K562 (cell line): ENCODE results near the gene SYNE1. TPM values are rescaled to one million over a fixed set of nuclear protein-coding genes. Genes with fewer than 3 reads are reported as not detected.

Source experiments
- ATAC-seq: fragments of 200-7000 bp; cut with Tn5 transposase; 3 replicates; pipeline ENCODE4 v1.9.1; 2020; ENCODE audit warnings: moderate library complexity
- BruUV-seq: library from RNA; stranded (reverse); fragments of 400-500 nt; replicated peaks from 2 replicates; lab custom pipeline; 2021; lab: Mats Ljungman, UMichigan
- CTCF ChIA-PET: fragments of 300-600 bp; formaldehyde crosslinking; extraction: SDS; loops from one replicate; lab custom pipeline; 2021; ENCODE audit warnings: low intra/inter-chr PET ratio; lab: Yijun Ruan, JAX
- POLR2A ChIA-PET: fragments of 300-600, 350-650 bp; sonication (Branson Sonifier 250); formaldehyde crosslinking; extraction: SDS; loops from one replicate; lab custom pipeline; 2021; ENCODE audit warnings: antibody characterized with exemption, inconsistent platforms; lab: Yijun Ruan, JAX
- DNase-seq, 4 experiments: peaks; one replicate each; pipeline versions ENCODE4 v3.0.0 to v3.0.0-alpha.2; 2011 to 2018; ENCODE audit warnings: low spot score in 3 of 4, mixed read lengths in 3 of 4; ENCODE audit errors: extremely low read depth in 1 of 4
- FAIRE-seq: peaks from 2 replicates; lab custom pipeline; 2011; peaks lifted over from hg19 to GRCh38; lab: Jason Lieb, UNC
- H2AFZ ChIP-seq: 2 replicates; pipeline ENCODE4 v1.6.0; 2011; ENCODE audit warnings: low read depth, low read length, control low read depth, inconsistent platforms
- H3K27ac ChIP-seq: fragments of 200-600 bp; 3 replicates; pipeline ENCODE4 v1.8.0; 2011; ENCODE audit warnings: low read depth, mild to moderate bottlenecking, control low read depth, inconsistent platforms, low read length, moderate library complexity, mixed read lengths; ENCODE audit errors: extremely low read depth
- H3K27me3 ChIP-seq, 2 experiments: fragments of 300-600 bp in 1 of 2; 2 replicates in 1 of 2; 3 replicates in 1 of 2; pipeline versions ENCODE4 v1.6.0 to v1.8.0; 2011; ENCODE audit warnings: inconsistent platforms in 2 of 2, low read length in 2 of 2, mild to moderate bottlenecking in 1 of 2, mixed read lengths in 1 of 2, moderate library complexity in 1 of 2; ENCODE audit not compliant: control insufficient read depth in 2 of 2, insufficient read depth in 2 of 2
- H3K36me3 ChIP-seq: fragments of 300-600 bp; 3 replicates; pipeline ENCODE4 v1.8.0; 2011; ENCODE audit warnings: mild to moderate bottlenecking, low read length, inconsistent platforms; ENCODE audit not compliant: control insufficient read depth, insufficient read depth
- H3K4me1 ChIP-seq, 2 experiments: fragments of 200-600 bp in 1 of 2; replicated peaks in 1 of 2; 2 replicates in 1 of 2; 3 replicates in 1 of 2; pipeline versions ENCODE4 v1.5.1 to v1.8.0; 2011; ENCODE audit warnings: inconsistent platforms in 2 of 2, low read length in 2 of 2, mild to moderate bottlenecking in 1 of 2, mixed read lengths in 1 of 2, moderate library complexity in 1 of 2; ENCODE audit not compliant: control insufficient read depth in 2 of 2, insufficient read depth in 2 of 2
- H3K4me2 ChIP-seq: 2 replicates; pipeline ENCODE4 v1.6.1; 2011; ENCODE audit warnings: low read length, control low read depth, inconsistent platforms, mixed read lengths; ENCODE audit not compliant: insufficient read depth
- H3K4me3 ChIP-seq: fragments of 200-600 bp; sonication (generic), shearing (Covaris generic); 2 replicates; pipeline ENCODE4 v1.5.1; 2016; ENCODE audit warnings: control low read depth, inconsistent platforms
- H3K79me2 ChIP-seq: fragments of 200-600 bp; 3 replicates; pipeline ENCODE4 v1.8.0; 2011; ENCODE audit warnings: low read length, inconsistent platforms; ENCODE audit not compliant: control insufficient read depth, insufficient read depth
- H3K9ac ChIP-seq, 2 experiments: 2 replicates each; pipeline versions ENCODE4 v1.6.0 to v1.6.1; 2011; ENCODE audit warnings: low read depth in 2 of 2, low read length in 2 of 2, control low read depth in 1 of 2, inconsistent platforms in 1 of 2, mild to moderate bottlenecking in 1 of 2, mixed read lengths in 1 of 2; ENCODE audit not compliant: insufficient read depth in 1 of 2
- H3K9me1 ChIP-seq: one replicate; pipeline ENCODE4 v1.6.0; 2011; ENCODE audit warnings: inconsistent platforms, mild to moderate bottlenecking, low read length, moderate library complexity; ENCODE audit not compliant: control insufficient read depth, insufficient read depth
- H3K9me3 ChIP-seq: replicated peaks from 2 replicates; pipeline ENCODE4 v1.5.1; 2011; ENCODE audit warnings: low read depth, low read length, inconsistent platforms; ENCODE audit not compliant: control insufficient read depth, insufficient read depth
- H4K20me1 ChIP-seq: replicated peaks from 2 replicates; pipeline ENCODE4 v1.6.1; 2011; ENCODE audit warnings: low read length, inconsistent platforms, mixed read lengths; ENCODE audit not compliant: control insufficient read depth, insufficient read depth
- CBFA2T3 ChIP-seq: fragments of 450-650 bp; IDR thresholded peaks from 2 replicates; pipeline ENCODE4 v1.6.1; 2017
- CBX1 ChIP-seq: sonication (generic); IDR thresholded peaks from 2 replicates; pipeline ENCODE4 v1.6.1; 2016; ENCODE audit warnings: antibody characterized with exemption, low read depth, mild to moderate bottlenecking
- DEAF1 ChIP-seq: fragments of 450-650 bp; formaldehyde crosslinking; IDR thresholded peaks from 2 replicates; pipeline ENCODE4 v1.4.0; 2020; ENCODE audit warnings: mild to moderate bottlenecking, moderate library complexity
- HMBOX1 ChIP-seq: sonication (generic); IDR thresholded peaks from 2 replicates; pipeline ENCODE4 v1.6.1; 2016
- ILK ChIP-seq: fragments of 450-650 bp; IDR thresholded peaks from 2 replicates; pipeline ENCODE4 v1.6.1; 2016; ENCODE audit warnings: missing genetic modification characterization, low read depth, mild to moderate bottlenecking, missing compliant biosample characterization, moderate library complexity, borderline replicate concordance
- KAT2B ChIP-seq: IDR thresholded peaks from one replicate; pipeline ENCODE4 v1.6.1; 2012; ENCODE audit warnings: low read depth, mild to moderate bottlenecking, control low read depth, inconsistent platforms, low read length, moderate library complexity
- MAFG ChIP-seq: fragments of 450-650 bp; conservative IDR thresholded peaks from 2 replicates; pipeline ENCODE4 v1.6.1; 2016; ENCODE audit warnings: missing genetic modification characterization, missing compliant biosample characterization
- MCM2 ChIP-seq: fragments of 450-650 bp; IDR thresholded peaks from 2 replicates; pipeline ENCODE4 v1.6.1; 2017; ENCODE audit warnings: low read depth, mild to moderate bottlenecking
- PHF20 ChIP-seq: fragments of 450-650 bp; IDR thresholded peaks from 2 replicates; pipeline ENCODE4 v1.6.1; 2018; ENCODE audit not compliant: partially characterized antibody
- PRMT5 ChIP-seq: sonication (generic); formaldehyde crosslinking; IDR thresholded peaks from 2 replicates; pipeline ENCODE4 v1.5.0; 2020; ENCODE audit warnings: missing genetic modification reagents
- PTRF ChIP-seq: fragments of 450-650 bp; IDR thresholded peaks from 2 replicates; pipeline ENCODE4 v1.6.1; 2016; ENCODE audit warnings: mild to moderate bottlenecking, missing genetic modification characterization, missing compliant biosample characterization
- RNF219 ChIP-seq: fragments of 250-450 bp; sonication (Bioruptor Pico); IDR thresholded peaks from 2 replicates; pipeline ENCODE4 v1.5.0; 2022; ENCODE audit warnings: mild to moderate bottlenecking
- SMAD3 ChIP-seq: fragments of 450-650 bp; formaldehyde crosslinking; conservative IDR thresholded peaks from 2 replicates; pipeline ENCODE4 v1.4.0; 2020; ENCODE audit warnings: mild to moderate bottlenecking
- THAP7 ChIP-seq: fragments of 250-450 bp; sonication (Bioruptor Pico); IDR thresholded peaks from 2 replicates; pipeline ENCODE4 v1.5.0; 2021
- ZBTB34 ChIP-seq: fragments of 250-450 bp; sonication (Bioruptor Pico); IDR thresholded peaks from 2 replicates; pipeline ENCODE4 v1.8.0; 2021; ENCODE audit warnings: mild to moderate bottlenecking, moderate library complexity
- ZC3H8 ChIP-seq: fragments of 450-650 bp; IDR thresholded peaks from 2 replicates; pipeline ENCODE4 v1.6.1; 2017
- ZNF668 ChIP-seq: fragments of 250-450 bp; sonication (Bioruptor Pico); IDR thresholded peaks from 2 replicates; pipeline ENCODE4 v1.8.0; 2022; ENCODE audit warnings: mild to moderate bottlenecking, inconsistent platforms
- ZNF696 ChIP-seq: fragments of 250-450 bp; sonication (Bioruptor Pico); conservative IDR thresholded peaks from 2 replicates; pipeline ENCODE4 v1.4.0; 2020; ENCODE audit warnings: mild to moderate bottlenecking, moderate library complexity
- WGBS: fragments of 100-300 bp; shearing (Covaris generic); methylation state at CpG from one replicate; pipeline ENCODE4 v1.1.6; 2016; ENCODE audit warnings: low coverage, mixed read lengths; ENCODE audit not compliant: insufficient coverage; ENCODE audit errors: missing lambda C conversion rate; 5-methylcytosine and 5-hydroxymethylcytosine counted together
- in situ Hi-C: fragments of 300-500 bp; cut with MboI; formaldehyde crosslinking; loops from 4 replicates; pipeline ENCODE4 v1.15.0; 2018; ENCODE audit warnings: inconsistent platforms, mixed read lengths
- intact Hi-C: fragments of 100-400 bp; cut with micrococcal nuclease; formaldehyde crosslinking; loops from 2 replicates; pipeline ENCODE4 v1.14.2; 2022
- polyA plus RNA-seq, 8 experiments: library from polyadenylated mRNA; depleted of rRNA in 4 of 8; stranded (reverse) in 5 of 8; unstranded in 3 of 8; fragments of >200 nt; fragmentation: Nextera tagmentation in 2 of 8; fragmentation: Illumina TruSeq in 1 of 8; extraction: Ambion mirVana in 2 of 8; extraction: Trizol in 1 of 8; gene quantifications; 2 replicates each; pipeline versions ENCODE4 v1.2.1 to v1.2.3, GENCODE V29; 2011 to 2014; ENCODE audit warnings: inconsistent platforms in 1 of 8, missing spikeins in 1 of 8
- total RNA-seq, 7 experiments: library from RNA; depleted of rRNA in 6 of 7; stranded (reverse); fragments of >200 nt in 6 of 7; fragmentation: Illumina TruSeq in 2 of 7; extraction: Trizol in 2 of 7; gene quantifications; 2 replicates each; pipeline versions ENCODE4 v1.2.1 to v1.2.3, GENCODE V29; 2011 to 2021; ENCODE audit warnings: low replicate concordance in 1 of 7

SYNE1 gene
- total and polyA plus RNA-seq, 9 of the 15 experiments (the other 6 are each of a cell fraction or from before 2014, with no cell fraction given) = under 0.01 to 0.42 (median 0.08) TPM; not detected in 1

- H3K4me3 ChIP-seq = no peak overlapping the region
- H3K4me1 ChIP-seq = no peaks in the 10 kb centered on the region
- no peak overlapping the region for H3K27ac ChIP-seq
- ChIA-PET POLR2A (no interaction called here), CTCF (no interaction called here)
- H4K20me1 ChIP-seq = no peaks in the 10 kb centered on the region
- H3K9me1 ChIP-seq = no peaks in the 10 kb centered on the region
- no peak overlapping the region for H3K4me2 ChIP-seq
- no peak overlapping the region for H3K9ac ChIP-seq
- H2AFZ ChIP-seq = no peak overlapping the region
- FAIRE-seq = no peak
- no peaks in the 10 kb centered on the region for H3K27me3 ChIP-seq
- no peak for ATAC-seq
- H3K36me3 ChIP-seq = no peaks in the 10 kb centered on the region
- in situ Hi-C loops = no loop called here
- no TSS peak for BruUV-seq
- H3K79me2 ChIP-seq = no peaks in the 10 kb centered on the region
- intact Hi-C loops = no loop called here
- no peak for DNase-seq
- H3K9me3 ChIP-seq = no peaks in the 10 kb centered on the region
- TF ChIP-seq MAFG (no peak), KAT2B (no peak), RNF219 (CRISPR knock-in tag) (no peak), ZC3H8 (no peak), PRMT5 (CRISPR knock-in tag) (no peak), MCM2 (no peak), ZNF668 (CRISPR knock-in tag) (no peak), THAP7 (CRISPR knock-in tag) (no peak), PHF20 (no peak), HMBOX1 (no peak), CBFA2T3 (no peak), CBX1 (no peak), ZNF696 (CRISPR knock-in tag) (no peak), DEAF1 (CRISPR knock-in tag) (no peak), ZBTB34 (no peak), PTRF (no peak), SMAD3 (no peak), ILK (tag) (no peak)
- 0% methylated on average over 15 of the region's 15 CpGs for WGBS
These were observed 195.3 kb downstream of the SYNE1 start for GRCh38 chr6:152441902-152442301.
